IPS DF 6.9 (cell line): ENCODE data around the gene ACTL6B.
"Not testable (repeated sequence)": the region's sequence is repeated elsewhere in the genome, so short reads cannot be mapped to it uniquely, and the experiment has no call there.

Experiments
- DNase-seq: peaks from one replicate; pipeline ENCODE4 v3.0.0-alpha.2; 2013; ENCODE audit warnings: low read depth, low spot score
- H3K27ac ChIP-seq: one replicate; pipeline ENCODE4 v1.5.1; 2013; ENCODE audit warnings: low read length, control low read depth
- H3K27me3 ChIP-seq: 2 replicates; pipeline ENCODE4 v1.6.1; 2013; ENCODE audit warnings: mild to moderate bottlenecking, low read length; ENCODE audit not compliant: control insufficient read depth, insufficient read depth
- H3K36me3 ChIP-seq: 2 replicates; pipeline ENCODE4 v1.6.1; 2013; ENCODE audit warnings: low read length; ENCODE audit not compliant: control insufficient read depth, insufficient read depth
- H3K4me1 ChIP-seq: 2 replicates; pipeline ENCODE4 v1.6.1; 2013; ENCODE audit warnings: low read length; ENCODE audit not compliant: control insufficient read depth, insufficient read depth
- H3K4me3 ChIP-seq: 2 replicates; pipeline ENCODE4 v1.5.1; 2013; ENCODE audit warnings: mild to moderate bottlenecking, low read length
- H3K9me3 ChIP-seq: 2 replicates; pipeline ENCODE4 v1.6.1; 2013; ENCODE audit warnings: low read length, inconsistent platforms; ENCODE audit not compliant: control insufficient read depth, insufficient read depth
- WGBS: extraction: QIAGEN DNeasy Blood & Tissue Kit; methylation state at CpG from one replicate; pipeline ENCODE4 v1.1.7; 2013; ENCODE audit warnings: mixed read lengths, missing lambda C conversion rate; ENCODE audit not compliant: insufficient read length, insufficient coverage; 5-methylcytosine and 5-hydroxymethylcytosine counted together

ACTL6B gene

DNA sequence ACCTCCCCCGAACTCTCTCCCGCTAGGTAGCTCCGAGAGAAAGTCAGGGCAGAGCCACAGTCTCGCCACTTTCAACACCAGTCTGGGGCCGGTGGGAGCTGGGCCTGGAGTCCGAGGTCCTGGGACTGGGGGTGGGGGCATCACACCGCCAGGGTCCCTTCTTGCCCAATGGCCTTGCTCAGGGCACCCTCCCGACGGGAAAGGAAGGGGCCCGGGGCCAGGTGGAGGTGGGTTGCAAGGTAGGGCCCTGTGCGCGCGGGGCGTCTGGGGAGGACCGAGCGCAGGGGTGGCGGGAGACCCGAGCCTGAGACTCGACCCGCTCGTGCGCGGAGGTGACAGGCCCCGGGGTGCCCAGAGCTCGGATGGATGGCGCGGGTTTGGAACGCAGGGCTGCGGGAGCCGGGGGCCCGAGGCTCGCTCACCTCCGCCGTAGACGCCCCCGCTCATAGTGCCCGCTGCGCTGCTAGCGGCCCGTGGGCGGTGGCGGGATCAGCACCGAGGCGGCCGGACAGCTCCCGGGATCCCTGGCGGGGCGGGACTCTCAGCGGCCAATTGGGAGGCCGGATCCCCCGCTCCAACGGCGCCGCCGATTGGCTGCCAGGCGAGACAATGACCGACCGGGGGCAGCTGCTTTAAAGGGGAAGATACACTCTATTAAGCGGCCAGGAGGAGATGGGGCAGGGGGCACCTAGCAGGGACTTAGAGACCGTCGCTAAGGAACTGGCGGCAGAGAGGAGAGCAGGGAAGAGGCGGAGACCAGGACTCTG, at the start of gene ACTL6B:
TSS of gene ACTL6B (minus strand) at position 541 of the 767 bp plus-strand sequence. CDS start at position 447, 94 bp downstream.
- no peak for DNase-seq

DNA sequence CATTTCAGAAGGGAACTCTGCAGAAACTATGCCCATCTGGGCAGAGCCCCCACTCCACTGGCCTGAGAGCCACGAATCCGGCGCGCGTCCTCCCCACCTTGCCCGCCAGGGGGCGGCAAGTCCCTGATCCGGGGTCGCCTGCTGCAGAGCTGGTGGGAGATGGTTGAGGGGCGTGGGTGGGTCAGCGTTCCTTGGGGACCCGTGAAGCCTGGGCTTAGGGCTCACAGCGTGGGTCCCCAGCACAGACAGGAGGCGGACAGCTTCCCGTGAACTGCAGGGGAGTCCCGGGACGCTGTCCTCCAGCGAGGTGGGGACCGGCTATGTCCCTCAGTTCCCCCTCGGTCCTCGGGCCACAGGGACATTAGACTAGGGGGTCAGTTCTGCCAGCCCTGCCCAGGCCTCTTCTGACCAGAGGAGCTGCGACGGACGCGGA, 49.1 kb upstream of the ACTL6B start:
- Histone ChIP-seq H3K4me3 (peak overlapping the region; percentile 75), H3K9me3 (no peaks in the 10 kb centered on the region), H3K27me3 (no peaks in the 10 kb centered on the region), H3K4me1 (no peaks in the 10 kb centered on the region), H3K27ac (no peak overlapping the region), H3K36me3 (0 out of 2 replicates have a peak, but pooled peaks cover 4% of the 10 kb centered on the region)
- no CpG with 5 or more reads among the region's 25 CpGs for WGBS
- DNase-seq: peak; percentile 60

More for the DNA sequence above, at the start of gene ACTL6B:
- no CpG with 5 or more reads among the region's 63 CpGs for WGBS
- Histone ChIP-seq H3K9me3 (no peaks in the 10 kb centered on the region), H3K27ac (no peak within 1 kb of the TSS), H3K27me3 (peaks cover 13% of the 10 kb centered on the region; the same call in 1 of the 2 replicates), H3K4me3 (peak within 1 kb of the TSS; percentile 25; the same call in 1 of the 2 replicates), H3K4me1 (no peaks in the 10 kb centered on the region; the same call in 1 of the 2 replicates), H3K36me3 (no peaks in the 10 kb centered on the region)

DNA sequence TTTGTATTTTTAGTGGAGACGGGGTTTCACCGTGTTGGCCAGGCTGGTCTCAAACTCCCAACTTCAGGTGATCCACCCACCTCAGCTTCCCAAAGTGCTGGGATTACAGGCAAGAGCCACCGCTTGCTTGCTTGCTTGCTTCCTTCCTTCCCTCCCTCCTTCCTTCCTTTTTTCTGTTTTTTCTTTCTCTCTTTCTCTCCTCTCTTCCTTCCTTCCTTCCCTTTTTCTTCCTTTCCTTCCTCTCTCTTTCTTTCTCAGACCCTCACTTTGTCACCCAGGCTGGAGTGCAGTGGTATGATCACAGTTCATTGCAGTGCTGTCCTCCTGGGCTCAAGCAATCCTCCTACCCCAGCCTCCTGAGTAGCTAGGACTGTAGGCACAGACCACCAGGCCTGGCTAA, 44.8 kb upstream of the ACTL6B start:
- DNase-seq, H3K27me3 ChIP-seq, H3K27ac ChIP-seq, H3K4me1 ChIP-seq, H3K9me3 ChIP-seq, H3K36me3 ChIP-seq, H3K4me3 ChIP-seq: not testable (repeated sequence)
- WGBS: no CpG with 5 or more reads among the region's 3 CpGs

DNA sequence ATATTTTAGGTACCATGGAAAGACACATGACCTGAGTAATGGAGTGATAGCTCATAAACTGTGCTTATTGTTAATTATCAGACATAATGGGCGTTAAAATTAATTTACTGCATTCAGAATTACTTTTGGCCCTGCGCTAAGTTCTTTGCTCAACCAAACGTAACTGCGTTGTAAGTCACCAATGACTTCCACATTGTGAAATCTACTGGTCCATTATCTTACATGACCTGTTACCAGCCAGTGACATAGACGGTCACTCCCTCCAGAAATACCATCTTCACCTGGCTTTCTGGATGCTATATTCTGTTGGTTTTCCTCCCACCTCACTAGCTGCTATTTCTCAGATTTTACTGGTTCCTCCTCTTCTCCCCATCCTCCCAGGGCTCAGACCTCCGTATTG, 42.8 kb upstream of the ACTL6B start:
- no CpG with 5 or more reads among the region's 6 CpGs for WGBS

DNA sequence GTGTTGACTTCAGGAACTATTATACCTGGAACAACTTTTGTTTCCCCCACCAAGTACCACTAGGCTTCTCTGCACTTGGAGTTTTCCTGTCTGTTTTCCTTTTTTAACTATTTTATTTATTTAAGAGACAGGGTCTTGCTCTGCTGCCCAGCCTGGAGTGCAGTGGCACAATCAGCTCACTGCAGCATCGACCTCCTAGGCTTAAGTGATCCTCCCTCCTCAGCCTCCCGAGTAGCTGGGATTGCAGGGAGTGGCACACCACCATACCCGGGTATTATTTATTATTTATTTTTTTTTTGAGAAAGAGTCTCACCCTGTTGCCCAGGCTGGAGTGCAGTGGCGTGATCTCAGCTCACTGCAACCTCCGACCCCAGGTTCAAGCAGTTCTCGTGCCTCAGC, 39.9 kb upstream of the ACTL6B start:
- Histone ChIP-seq H3K27ac (no peak overlapping the region), H3K4me3 (no peak overlapping the region), H3K36me3 (peaks cover 1% of the 10 kb centered on the region; the same call in 1 of the 2 replicates), H3K9me3 (no peaks in the 10 kb centered on the region), H3K4me1 (0 out of 2 replicates have a peak, but pooled peaks cover under 1% of the 10 kb centered on the region), H3K27me3 (no peaks in the 10 kb centered on the region)
- WGBS: no CpG with 5 or more reads among the region's 6 CpGs
- no peak for DNase-seq

More for the DNA sequence above, 42.8 kb upstream of the ACTL6B start:
- Histone ChIP-seq H3K4me1 (no peaks in the 10 kb centered on the region), H3K27me3 (no peaks in the 10 kb centered on the region), H3K36me3 (no peaks in the 10 kb centered on the region), H3K9me3 (no peaks in the 10 kb centered on the region), H3K27ac (no peak overlapping the region), H3K4me3 (no peak overlapping the region)
- DNase-seq: no peak

DNA sequence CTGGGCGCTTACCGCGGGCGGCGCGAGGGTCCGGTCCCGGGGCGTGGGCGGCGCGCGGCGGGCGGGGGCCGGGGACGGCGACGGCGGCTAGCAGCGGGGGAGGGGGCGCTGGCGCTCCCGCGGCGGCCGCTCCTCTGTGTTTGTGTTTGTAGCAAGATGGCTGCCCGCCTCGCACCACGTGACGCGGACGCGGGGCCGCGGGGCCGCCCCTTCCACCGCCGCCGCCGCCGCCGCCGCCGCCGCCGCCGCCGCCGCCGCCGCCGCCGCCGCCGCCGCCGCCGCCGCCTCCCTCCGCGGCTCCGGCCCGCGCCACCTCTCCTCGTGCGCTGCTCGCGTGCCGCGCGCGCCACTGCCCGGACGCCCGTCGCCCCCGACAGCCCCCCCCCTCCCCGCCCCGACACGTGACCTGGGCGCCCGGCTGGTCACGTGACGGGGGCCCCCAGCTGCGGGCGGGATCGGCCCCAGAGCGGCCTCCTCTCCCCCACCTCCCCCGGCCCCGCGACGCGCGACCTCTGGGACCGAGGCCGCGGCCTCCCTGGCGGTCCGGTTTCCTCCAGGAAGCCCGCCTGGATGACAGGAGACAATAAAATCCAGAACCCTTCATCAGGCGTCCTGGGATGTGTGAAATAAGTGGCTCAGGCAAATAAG, 38.0 kb upstream of the ACTL6B start, which contains the start of gene GIGYF1:
TSS of gene GIGYF1 (minus strand) at position 153 of the 648 bp plus-strand sequence. CDS start 6,012 bp downstream, outside the sequence.
- Histone ChIP-seq H3K4me3 (peak within 1 kb of the TSS; percentile 88), H3K27me3 (no peaks in the 10 kb centered on the region), H3K4me1 (0 out of 2 replicates have a peak, but pooled peaks cover 2% of the 10 kb centered on the region), H3K9me3 (no peaks in the 10 kb centered on the region), H3K36me3 (peaks cover 3% of the 10 kb centered on the region; the same call in 1 of the 2 replicates), H3K27ac (no peak within 1 kb of the TSS)
- no peak for DNase-seq
- WGBS: no CpG with 5 or more reads among the region's 102 CpGs

DNA sequence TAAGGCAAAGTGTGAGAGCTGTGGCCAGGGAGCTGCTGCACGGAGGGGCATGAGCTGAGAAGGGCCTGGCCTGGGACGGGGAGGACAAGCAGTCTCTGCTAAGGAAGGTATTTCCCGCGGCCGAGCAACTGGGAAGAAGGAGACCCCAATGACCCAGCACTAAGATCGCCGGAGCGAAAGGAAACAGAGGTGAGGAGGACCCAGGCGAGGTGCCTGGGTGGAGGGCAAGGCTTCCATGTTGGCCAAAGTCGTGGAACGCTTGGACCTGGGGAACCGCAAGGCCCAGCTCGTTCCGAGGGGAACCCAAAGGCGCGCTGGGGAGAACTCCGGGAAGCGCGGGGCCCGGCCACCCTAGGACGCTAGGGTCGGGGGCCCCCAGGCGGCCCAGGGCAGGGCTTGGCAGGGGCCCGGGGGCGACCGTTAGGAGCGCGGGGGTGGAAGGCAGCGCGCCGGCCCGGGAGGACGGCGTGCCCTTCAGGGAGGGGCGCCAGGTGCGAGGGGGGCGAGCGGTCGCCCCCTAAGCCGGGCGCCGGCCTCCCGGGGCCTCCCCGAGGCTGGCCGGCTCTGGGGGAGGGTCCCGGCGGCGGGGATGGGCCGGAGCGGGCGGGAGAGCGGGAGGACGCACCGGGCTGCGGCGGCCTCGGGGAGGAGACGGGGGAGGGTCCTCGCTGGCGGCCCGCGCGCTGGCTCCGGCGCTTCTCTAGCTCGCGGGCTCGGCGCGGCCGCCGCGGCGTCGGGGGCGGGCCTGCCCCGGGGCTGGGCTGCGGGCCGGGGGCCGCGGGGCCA, 37.3 kb upstream of the ACTL6B start:
- Histone ChIP-seq H3K36me3 (peaks cover 5% of the 10 kb centered on the region), H3K9me3 (no peaks in the 10 kb centered on the region), H3K27ac (no peak overlapping the region), H3K4me1 (0 out of 2 replicates have a peak, but pooled peaks cover 2% of the 10 kb centered on the region), H3K27me3 (no peaks in the 10 kb centered on the region), H3K4me3 (peak overlapping the region; percentile 88)
- whole genome bisulfite sequencing: no CpG with 5 or more reads among the region's 81 CpGs
- no peak for DNase-seq

DNA sequence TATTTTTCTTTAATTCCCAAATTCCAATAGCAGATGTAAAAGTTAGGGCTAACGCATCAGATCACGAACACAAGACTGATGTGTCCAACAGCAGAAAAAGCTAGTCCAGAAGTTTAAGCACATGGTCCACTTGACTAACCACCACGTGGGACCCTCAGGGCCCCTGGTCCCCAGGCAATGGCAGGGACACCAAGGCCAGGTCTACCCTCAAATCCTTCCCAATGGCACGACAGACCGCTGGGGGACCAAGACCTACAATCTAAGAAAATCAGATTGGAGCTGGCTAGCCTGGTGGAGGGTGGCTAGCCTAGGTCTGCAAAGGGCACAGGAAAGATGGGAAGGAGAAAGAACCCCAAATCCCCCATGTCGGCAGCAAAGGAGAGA, 36.3 kb upstream of the ACTL6B start:
- H3K9me3 ChIP-seq: no peaks in the 10 kb centered on the region
- no CpG with 5 or more reads among the region's 6 CpGs for WGBS
- DNase-seq: no peak
- H3K27ac ChIP-seq: no peak overlapping the region
- H3K36me3 ChIP-seq: peaks cover 12% of the 10 kb centered on the region
- peak overlapping the region; percentile 88; the same call in 1 of the 2 replicates for H3K4me3 ChIP-seq
- 0 out of 2 replicates have a peak, but pooled peaks cover 2% of the 10 kb centered on the region for H3K4me1 ChIP-seq
- no peaks in the 10 kb centered on the region for H3K27me3 ChIP-seq

DNA sequence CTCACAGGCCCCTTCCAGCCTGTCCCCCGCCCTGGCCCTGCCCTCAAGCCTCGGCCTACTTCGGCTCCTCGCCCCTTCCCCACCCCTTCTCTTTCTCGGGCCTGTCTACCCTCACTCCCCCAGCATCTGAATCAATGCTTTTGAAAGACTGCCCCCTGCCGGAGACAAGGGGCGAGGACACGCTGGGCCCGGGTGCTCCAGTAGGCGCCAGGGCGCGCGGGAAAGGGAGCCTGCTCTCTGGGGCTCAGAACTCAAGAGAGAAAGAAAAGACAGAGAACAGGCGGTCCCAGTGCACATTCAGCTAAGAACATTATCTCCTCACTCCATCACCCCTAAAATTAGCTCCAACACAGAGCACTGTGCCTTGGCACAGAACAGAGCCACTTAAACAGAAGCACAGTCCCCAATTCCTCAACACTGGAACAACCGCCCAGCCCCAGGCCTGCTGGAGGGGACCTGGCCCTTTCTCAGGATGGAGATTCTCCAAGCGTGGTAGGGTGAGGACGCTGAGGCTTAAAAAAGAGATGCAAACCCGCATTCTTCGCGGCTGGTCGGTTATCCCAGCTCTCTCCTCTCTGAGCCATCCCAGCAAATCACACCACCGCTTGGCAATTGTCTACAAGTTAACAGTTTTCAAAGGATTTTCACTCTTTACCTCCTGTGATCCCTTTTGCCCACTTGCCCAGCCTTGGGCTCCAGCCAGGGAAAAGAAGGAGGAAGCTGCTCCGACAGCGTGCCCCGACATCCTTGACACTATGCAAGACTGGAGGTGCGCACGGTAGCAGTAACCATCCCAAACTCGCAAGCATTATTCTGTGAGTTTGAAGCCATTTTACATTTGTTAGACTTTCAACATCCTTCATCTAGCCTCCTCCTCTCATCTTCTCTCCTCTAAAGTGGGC, 35.7 kb upstream of the ACTL6B start:
- no peaks in the 10 kb centered on the region for H3K27me3 ChIP-seq
- no CpG with 5 or more reads among the region's 28 CpGs for WGBS
- H3K9me3 ChIP-seq: no peaks in the 10 kb centered on the region
- peak; percentile 75 for DNase-seq
- H3K27ac ChIP-seq: no peak overlapping the region
- 0 out of 2 replicates have a peak, but pooled peaks cover 2% of the 10 kb centered on the region for H3K4me1 ChIP-seq
- peak overlapping the region; percentile 1; the same call in 1 of the 2 replicates for H3K4me3 ChIP-seq
- H3K36me3 ChIP-seq: peaks cover 19% of the 10 kb centered on the region
